ENCODE data around the gene UXS1. TPM values are rescaled to one million over a fixed set of nuclear protein-coding genes. Genes with fewer than 3 reads are reported as not detected.

UXS1 gene
- total RNA-seq, 2 donors from 2014 or later = 31.0 to 34.4 TPM

- DNase-seq = no peak
- TF ChIP-seq CTCF (IDR thresholded peaks at IDR 0.05) = no peak
- Histone ChIP-seq H3K4me1 (peaks cover 11% of the 10 kb centered on the region), H3K36me3 (no peaks in the 10 kb centered on the region), H3K4me3 (no peak overlapping the region), H3K9me3 (no peaks in the 10 kb centered on the region), H3K9ac (ENCODE audit: low read depth in 2 of 2, low read length in 2 of 2) (no peak overlapping the region), H3K27me3 (no peaks in the 10 kb centered on the region), H3K27ac (no peak overlapping the region)
- intact Hi-C loops (cut with DNase I) = no loop called here
Measured at GRCh38 chr2:106140913-106141312, 53.2 kb downstream of the UXS1 start.

GRCh38 chr2:106140113-106140512 lies 54.0 kb downstream of the UXS1 start:
- Histone ChIP-seq H3K36me3 (no peaks in the 10 kb centered on the region), H3K27me3 (no peaks in the 10 kb centered on the region), H3K4me3 (no peak overlapping the region), H3K9me3 (no peaks in the 10 kb centered on the region), H3K4me1 (peaks cover 11% of the 10 kb centered on the region), H3K9ac (ENCODE audit: low read depth in 2 of 2, low read length in 2 of 2) (no peak overlapping the region), H3K27ac (no peak overlapping the region)
- TF ChIP-seq CTCF (IDR thresholded peaks at IDR 0.05) = no peak
- intact Hi-C loops (cut with DNase I) = no loop called here
- no peak for DNase-seq

DNA sequence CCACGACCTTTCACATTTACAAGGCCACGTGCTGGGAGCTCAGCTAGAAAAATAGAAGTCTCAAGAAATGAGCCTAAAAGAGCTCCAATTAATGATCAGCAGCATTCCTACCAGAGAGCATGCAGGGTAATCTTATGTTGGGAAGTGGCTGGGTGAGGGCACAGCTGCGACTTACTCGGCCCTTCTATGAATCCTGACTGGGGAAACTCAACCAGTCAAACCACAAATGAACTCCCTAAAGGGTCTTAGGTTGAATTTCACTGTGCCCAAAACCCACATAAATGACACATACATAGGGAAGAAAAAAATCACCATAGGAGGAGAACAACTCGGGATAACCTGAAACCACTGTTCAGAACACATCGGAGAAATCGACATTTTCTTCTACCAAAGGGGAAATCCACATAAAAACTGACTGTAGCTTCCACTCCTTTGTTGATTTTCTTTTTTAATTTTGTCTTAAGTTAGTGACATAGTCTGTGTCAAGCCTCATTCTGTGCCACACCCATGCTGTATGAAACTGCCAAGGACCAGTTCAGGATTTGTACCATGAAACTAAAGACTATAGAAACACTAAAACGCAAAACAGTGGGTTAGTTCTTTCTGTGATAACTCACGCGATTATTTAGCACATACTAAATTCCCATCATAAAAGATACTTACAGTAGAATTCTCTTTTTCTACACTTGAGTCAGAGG lies 54.7 kb downstream of the UXS1 start:
- no peak for DNase-seq
- Histone ChIP-seq H3K27me3 (no peaks in the 10 kb centered on the region), H3K9ac (ENCODE audit: low read depth in 2 of 2, low read length in 2 of 2) (peak overlapping the region in 1 of 2 donors; percentile 57), H3K36me3 (no peaks in the 10 kb centered on the region), H3K4me1 (peaks cover 11% of the 10 kb centered on the region), H3K27ac (peak overlapping the region; percentile 55), H3K9me3 (no peaks in the 10 kb centered on the region), H3K4me3 (no peak overlapping the region)
- no peak for TF ChIP-seq CTCF (IDR thresholded peaks at IDR 0.05)
- intact Hi-C loops (cut with DNase I) = no loop called here

DNA sequence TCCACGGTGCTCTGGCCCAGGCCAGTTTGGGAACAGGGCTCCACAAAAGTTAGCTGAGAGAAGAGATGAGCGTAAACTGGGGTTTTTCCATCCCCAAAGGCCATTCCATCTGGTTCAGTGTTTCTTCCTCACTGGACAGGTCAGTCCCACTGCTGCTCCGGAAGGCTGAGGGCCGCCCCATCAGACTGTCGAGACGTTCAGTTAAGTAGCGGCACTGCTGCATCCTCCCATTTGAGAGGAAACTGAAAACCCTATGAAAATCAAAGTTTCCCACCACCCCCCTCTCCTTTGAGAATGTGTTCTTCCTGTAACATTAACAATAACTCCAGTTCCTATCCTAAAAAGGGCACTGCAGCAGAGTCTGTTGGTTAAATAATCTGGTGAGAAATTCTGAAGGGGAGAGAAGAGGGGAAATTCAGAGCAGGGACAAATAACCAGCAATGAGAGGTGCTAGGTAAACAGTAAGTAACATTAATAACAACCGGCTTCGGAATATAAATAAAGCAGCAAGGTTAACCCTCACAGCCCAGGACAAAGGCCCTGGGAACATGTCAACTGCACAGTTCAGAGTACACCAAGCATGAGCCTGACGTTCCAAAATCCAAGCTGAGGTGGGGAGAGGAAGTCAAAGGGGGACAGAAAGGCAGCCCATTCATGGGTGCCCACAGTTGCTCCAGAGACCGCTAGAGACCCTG lies 55.4 kb downstream of the UXS1 start:
- H3K4me3 ChIP-seq = no peak overlapping the region
- H3K4me1 ChIP-seq = peaks cover 11% of the 10 kb centered on the region
- no peak for DNase-seq

More for the DNA sequence above, 55.4 kb downstream of the UXS1 start:
- Histone ChIP-seq H3K27me3 (no peaks in the 10 kb centered on the region), H3K27ac (peak overlapping the region; percentile 55), H3K36me3 (no peaks in the 10 kb centered on the region), H3K9ac (ENCODE audit: low read depth in 2 of 2, low read length in 2 of 2) (peak overlapping the region in 1 of 2 donors; percentile 57), H3K9me3 (no peaks in the 10 kb centered on the region)
- intact Hi-C loops (cut with DNase I) = no loop called here
- TF ChIP-seq CTCF (IDR thresholded peaks at IDR 0.05) = no peak
